ENCODE data around the gene PTPRN2. TPM values are rescaled to one million over a fixed set of nuclear protein-coding genes. Genes with fewer than 3 reads are reported as not detected.

PTPRN2 gene
- total and polyA plus RNA-seq, 9 of the 15 experiments (the other 6 are each of a cell fraction or from before 2014, with no cell fraction given): not detected

DNA sequence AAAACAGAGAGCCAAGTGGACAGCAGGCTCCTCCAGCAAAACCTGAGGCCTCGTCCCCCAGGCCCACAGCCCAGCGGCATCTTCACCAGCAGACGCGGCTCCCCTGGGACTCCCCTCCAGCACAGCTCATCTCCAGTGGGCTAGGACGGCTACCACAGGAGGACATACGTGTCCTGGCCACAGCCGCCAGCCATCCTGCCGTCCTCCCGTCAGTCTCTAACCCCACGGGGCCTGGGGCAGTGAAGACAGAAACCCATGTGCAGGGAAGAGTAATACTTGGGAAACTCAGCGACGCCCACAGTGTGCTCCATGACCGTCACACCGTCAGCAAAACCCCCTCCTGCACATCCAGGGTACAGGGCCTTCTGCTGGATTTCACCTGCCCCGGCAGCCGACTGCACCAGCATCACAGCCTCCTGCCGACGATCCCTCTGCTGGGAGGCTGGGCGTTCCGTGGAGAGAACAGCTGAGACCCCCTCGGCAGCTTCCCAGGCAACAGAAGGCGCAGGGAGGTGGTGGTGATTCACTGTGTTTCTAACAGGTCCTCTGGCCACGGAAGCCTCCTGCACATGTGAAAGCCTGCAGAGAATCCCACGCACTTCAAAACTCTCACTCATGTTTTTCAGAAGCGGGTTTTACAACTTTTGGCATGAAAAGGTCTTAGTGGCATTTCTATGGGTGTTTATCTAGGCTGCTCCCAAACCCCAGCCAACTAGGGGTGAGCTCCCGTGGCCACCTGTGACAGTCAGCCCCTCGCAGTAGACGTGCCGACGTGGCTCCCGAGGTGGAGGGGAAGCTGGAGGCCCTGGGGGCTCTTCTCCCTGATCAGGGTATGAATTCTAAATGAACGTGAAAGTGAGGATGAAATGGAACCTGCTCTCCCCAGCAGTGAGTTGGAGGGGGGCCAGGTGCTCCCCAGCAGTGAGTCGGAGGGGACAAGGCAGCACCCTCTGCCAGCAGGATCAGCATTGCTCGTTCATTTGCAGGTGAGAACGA, 513.5 kb downstream of the PTPRN2 start (continued):
- TF ChIP-seq, protein P1, sequence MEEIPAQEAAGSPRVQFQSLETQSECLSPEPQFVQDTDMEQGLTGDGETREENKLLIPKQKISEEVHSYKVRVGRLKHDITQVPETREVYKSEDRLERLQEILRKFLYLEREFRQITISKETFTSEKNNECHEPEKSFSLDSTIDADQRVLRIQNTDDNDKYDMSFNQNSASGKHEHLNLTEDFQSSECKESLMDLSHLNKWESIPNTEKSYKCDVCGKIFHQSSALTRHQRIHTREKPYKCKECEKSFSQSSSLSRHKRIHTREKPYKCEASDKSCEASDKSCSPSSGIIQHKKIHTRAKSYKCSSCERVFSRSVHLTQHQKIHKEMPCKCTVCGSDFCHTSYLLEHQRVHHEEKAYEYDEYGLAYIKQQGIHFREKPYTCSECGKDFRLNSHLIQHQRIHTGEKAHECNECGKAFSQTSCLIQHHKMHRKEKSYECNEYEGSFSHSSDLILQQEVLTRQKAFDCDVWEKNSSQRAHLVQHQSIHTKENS (CRISPR knock-in tag; IDR thresholded peaks at IDR 0.05): no peak
- TF ChIP-seq MTA2 (IDR thresholded peaks at IDR 0.05; ENCODE audit: low read depth) (no peak), PCBP2 (IDR thresholded peaks at IDR 0.05; ENCODE audit: low read depth, low read length, poor library complexity, severe bottlenecking) (no peak), TGIF2 (CRISPR knock-in tag; IDR thresholded peaks at IDR 0.05) (no peak)

DNA sequence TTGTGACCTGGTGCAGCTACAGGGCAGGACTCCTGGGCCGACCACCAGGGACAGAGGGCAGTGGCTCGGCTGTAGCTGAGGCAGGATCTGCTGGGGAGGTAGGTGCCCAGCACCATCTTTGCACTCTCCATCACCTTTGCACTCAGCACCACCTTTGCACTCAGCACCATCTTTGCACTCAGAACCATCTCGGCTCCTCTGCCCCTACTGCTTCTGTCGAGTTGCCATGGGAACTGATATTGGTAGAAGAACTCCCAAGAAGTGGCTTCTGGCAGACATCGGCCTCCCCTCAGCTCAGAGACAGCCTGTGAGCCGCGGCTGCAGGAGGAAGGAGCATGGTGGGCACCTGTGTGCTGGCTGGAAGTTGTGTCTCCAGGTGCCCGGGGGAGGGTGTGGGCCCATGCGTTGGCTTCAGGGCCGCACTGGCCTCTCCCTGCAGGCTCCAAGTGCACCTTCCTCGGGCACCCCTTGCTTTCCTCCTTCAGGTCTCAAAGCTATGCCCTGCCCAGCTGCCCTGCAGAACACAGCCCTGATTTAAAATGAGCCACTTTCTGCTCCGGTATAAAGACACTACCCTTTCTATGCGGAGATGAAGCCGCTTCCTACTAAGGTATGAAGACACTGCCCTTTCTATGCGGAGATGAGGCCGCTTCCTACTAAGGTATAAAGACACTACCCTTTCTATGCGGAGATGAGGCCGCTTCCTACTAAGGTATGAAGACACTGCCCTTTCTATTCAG, 514.5 kb downstream of the PTPRN2 start:
- WGBS (ENCODE audit: insufficient coverage, low coverage, missing lambda C conversion rate): 0% methylated on average over 18 of the region's 18 CpGs
- in situ Hi-C loops (cut with MboI): no loop called here

More for the DNA sequence above, 514.5 kb downstream of the PTPRN2 start:
- no peaks in the 10 kb centered on the region for H3K36me3 ChIP-seq (ENCODE audit: control insufficient read depth, insufficient read depth, low read length)
- H3K4me2 ChIP-seq (ENCODE audit: insufficient read depth, low read length): no peak overlapping the region
- intact Hi-C loops (cut with micrococcal nuclease): no loop called here
- no TSS peak for BruUV-seq (replicated peaks)
- ChIA-PET POLR2A (interaction anchor here (1.0 kb wide), 1 partner anchor 17 kb away, joined by 3 read pairs; no protein-coding TSS in a partner anchor), CTCF (ENCODE audit: low intra/inter-chr PET ratio) (no interaction called here)
- H3K9ac ChIP-seq (ENCODE audit: insufficient read depth in 1 of 2, low read depth in 2 of 2, low read length in 2 of 2): no peak overlapping the region
- no peak overlapping the region for H3K4me3 ChIP-seq
- H3K79me2 ChIP-seq (ENCODE audit: control insufficient read depth, insufficient read depth, low read length): no peaks in the 10 kb centered on the region
- no peak overlapping the region for H3K27ac ChIP-seq (ENCODE audit: extremely low read depth, low read depth, low read length)
- no peaks in the 10 kb centered on the region for H3K9me3 ChIP-seq (replicated peaks; ENCODE audit: control insufficient read depth, insufficient read depth, low read depth, low read length)
- H3K4me1 ChIP-seq (replicated peaks in 1 of 2; ENCODE audit: control insufficient read depth in 2 of 2, insufficient read depth in 2 of 2, low read length in 2 of 2): no peaks in the 10 kb centered on the region; a peak in 1 of 5 replicates
- no peaks in the 10 kb centered on the region; the same call in 1 of the 2 replicates for H4K20me1 ChIP-seq (replicated peaks; ENCODE audit: control insufficient read depth, insufficient read depth, low read length)
- no peaks in the 10 kb centered on the region for H3K9me1 ChIP-seq (ENCODE audit: control insufficient read depth, insufficient read depth, low read length)
- H3K27me3 ChIP-seq (ENCODE audit: control insufficient read depth in 2 of 2, insufficient read depth in 2 of 2, low read length in 2 of 2): peaks cover 27 to 60% of the 10 kb centered on the region in 2 experiments
- no peak for ATAC-seq
- H2AFZ ChIP-seq (ENCODE audit: low read depth, low read length): no peak overlapping the region
- FAIRE-seq: no peak
- DNase-seq (ENCODE audit: extremely low read depth in 1 of 4, low spot score in 3 of 4): no peak
- peak; percentile 38; the same call in 1 of the 2 replicates for TF ChIP-seq RFX1 (IDR thresholded peaks at IDR 0.05)
- no peak for TF ChIP-seq HNRNPL (IDR thresholded peaks at IDR 0.05; ENCODE audit: low read depth, low read length)
- no peak for TF ChIP-seq TRIM28 (IDR thresholded peaks at IDR 0.05)
